Caco-2 (cell line): ENCODE measurements around the gene ANGPTL5. TPM values are rescaled to one million over a fixed set of nuclear protein-coding genes. Genes with fewer than 3 reads are reported as not detected.
A peak's percentile ranks its signal among the peaks of the same experiment; 100 is the strongest.
"Not testable (repeated sequence)": the region's sequence is repeated elsewhere in the genome, so short reads cannot be mapped to it uniquely, and the experiment has no call there.

Experiments used
- Bru-seq: library from RNA; stranded (reverse); fragments of 400-500 nt; gene quantifications from one replicate; lab custom pipeline; 2021; lab: Mats Ljungman, UMichigan
- BruChase-seq, 2 experiments: library from RNA; stranded (reverse); fragments of 400-500 nt; gene quantifications; one replicate each; lab custom pipeline; 2021; lab: Mats Ljungman, UMichigan
- BruUV-seq: library from RNA; stranded (reverse); fragments of 400-500 nt; replicated peaks from 2 replicates; lab custom pipeline; 2021; lab: Mats Ljungman, UMichigan
- CTCF ChIA-PET: fragments of 300-600 bp; sonication (Branson Sonifier 250); formaldehyde crosslinking; loops from one replicate; lab custom pipeline; 2022; ENCODE audit warnings: antibody characterized with exemption; lab: Charles Lee
- POLR2A ChIA-PET: fragments of 300-600 bp; sonication (Branson Sonifier 250); formaldehyde crosslinking; loops from one replicate; lab custom pipeline; 2022; ENCODE audit warnings: antibody characterized with exemption; lab: Charles Lee
- DNase-seq, 2 experiments: peaks; one replicate each; pipeline versions ENCODE4 v3.0.0 to v3.0.0-alpha.2; 2020 to 2022
- H3K27me3 ChIP-seq: replicated peaks from 2 replicates; pipeline ENCODE4 v1.6.0; 2011; ENCODE audit warnings: low read length; ENCODE audit not compliant: control insufficient read depth, insufficient read depth
- H3K36me3 ChIP-seq: 2 replicates; pipeline ENCODE4 v1.5.1; 2011; ENCODE audit warnings: low read length; ENCODE audit not compliant: control insufficient read depth, insufficient read depth
- H3K4me1 ChIP-seq: fragments of 250-450 bp; sonication (Bioruptor Pico); 2 replicates; pipeline ENCODE4 v1.5.1; 2020; ENCODE audit warnings: mild to moderate bottlenecking
- H3K4me3 ChIP-seq: 2 replicates; pipeline ENCODE4 v1.5.1; 2011; ENCODE audit warnings: low read depth, mild to moderate bottlenecking, control low read depth, low read length
- H3K9me3 ChIP-seq: fragments of 250-450 bp; sonication (Bioruptor Pico); 2 replicates; pipeline ENCODE4 v1.5.1; 2020; ENCODE audit warnings: mild to moderate bottlenecking, moderate library complexity
- H3K27ac Mint-ChIP-seq: one replicate; pipeline ENCODE4 v1.8.0; 2022; ENCODE audit warnings: mixed read lengths; ENCODE audit not compliant: unreplicated experiment
- H3K27me3 Mint-ChIP-seq: one replicate; pipeline ENCODE4 v1.8.0; 2022; ENCODE audit warnings: mixed read lengths; ENCODE audit not compliant: insufficient read depth, unreplicated experiment
- H3K36me3 Mint-ChIP-seq: one replicate; pipeline ENCODE4 v1.8.0; 2022; ENCODE audit warnings: mild to moderate bottlenecking, mixed read lengths; ENCODE audit not compliant: insufficient read depth, unreplicated experiment
- H3K4me1 Mint-ChIP-seq: one replicate; pipeline ENCODE4 v1.8.0; 2022; ENCODE audit warnings: low read depth, mixed read lengths; ENCODE audit not compliant: unreplicated experiment
- H3K4me3 Mint-ChIP-seq: one replicate; pipeline ENCODE4 v1.8.0; 2022; ENCODE audit warnings: mild to moderate bottlenecking, moderate library complexity, mixed read lengths; ENCODE audit not compliant: unreplicated experiment
- H3K9me3 Mint-ChIP-seq: one replicate; pipeline ENCODE4 v1.8.0; 2022; ENCODE audit warnings: mixed read lengths; ENCODE audit not compliant: unreplicated experiment
- CTCF ChIP-seq, 2 experiments: fragments of 200-600 bp in 1 of 2; IDR thresholded peaks; 1 replicate in 1 of 2; 2 replicates in 1 of 2; pipeline versions ENCODE4 v1.5.1 to v1.8.0; 2011 to 2022; ENCODE audit warnings: antibody characterized with exemption in 1 of 2, control low read depth in 1 of 2, inconsistent platforms in 1 of 2, low read depth in 1 of 2, low read length in 1 of 2, mild to moderate bottlenecking in 1 of 2, moderate library complexity in 1 of 2; ENCODE audit not compliant: insufficient read depth in 1 of 2, severe bottlenecking in 1 of 2, unreplicated experiment in 1 of 2
- intact Hi-C: fragments of 100-400 bp; cut with micrococcal nuclease; formaldehyde crosslinking; loops from one replicate; pipeline ENCODE4 v1.10.0; 2022; ENCODE audit not compliant: unreplicated experiment
- long read RNA-seq: library from polyadenylated mRNA; stranded (forward); transcript quantifications from one replicate; pipeline ENCODE4 v2.0.0, GENCODE V29; 2022
- total RNA-seq: library from RNA; stranded (reverse); gene quantifications from 2 replicates; pipeline ENCODE4 v1.2.3, GENCODE V29; 2022

Gene ANGPTL5
- not detected in 2 replicates for total RNA-seq
- percentile 17 among the genes with signal in this experiment for Bru-seq, nascent RNA
- BruChase-seq, experiment 1, labeled RNA remaining after a 2-hour chase, result percentile 8 among the genes with signal in this experiment
- percentile 14 among the genes with signal in this experiment for BruChase-seq, experiment 2, labeled RNA remaining after a 6-hour chase
- long read RNA-seq, result 0 reads

- BruUV-seq, result no TSS peak
- intact Hi-C loops, result loop anchor here (5.0 kb wide), 1 partner anchor 36 kb away; no protein-coding TSS in a partner anchor
- H3K36me3 Mint-ChIP-seq, result peaks cover 9% of the 10 kb centered on the region
Measured at GRCh38 chr11:101916422-101916821, at the start of gene ANGPTL5. TSS of gene ANGPTL5 (minus strand) at chr11:101916522. CDS start at chr11:101907909, 8,613 bp downstream.

GRCh38 chr11:101964200-101964599 is 47.9 kb upstream of the ANGPTL5 start:
- H3K27me3 Mint-ChIP-seq, H3K9me3 ChIP-seq, H3K4me1 ChIP-seq, POLR2A ChIA-PET, H3K36me3 ChIP-seq, intact Hi-C loops, H3K4me3 Mint-ChIP-seq, H3K4me3 ChIP-seq, DNase-seq, H3K27me3 ChIP-seq, H3K4me1 Mint-ChIP-seq, H3K27ac Mint-ChIP-seq, BruUV-seq, H3K36me3 Mint-ChIP-seq, CTCF ChIA-PET, H3K9me3 Mint-ChIP-seq: not testable (repeated sequence)

More at GRCh38 chr11:101916422-101916821, at the start of gene ANGPTL5:
- H3K27ac Mint-ChIP-seq, result peak within 1 kb of the TSS; percentile 94
- no peaks in the 10 kb centered on the region for H3K27me3 Mint-ChIP-seq
- peak within 1 kb of the TSS; percentile 92 for H3K4me3 Mint-ChIP-seq
- no peaks in the 10 kb centered on the region for H3K9me3 ChIP-seq
- TF ChIP-seq CTCF (IDR thresholded peaks at IDR 0.05; ENCODE audit: insufficient read depth in 1 of 2, low read depth in 1 of 2, low read length in 1 of 2, severe bottlenecking in 1 of 2, unreplicated experiment in 1 of 2), result no peak
- H3K4me3 ChIP-seq, result peak within 1 kb of the TSS; percentile 66
- peaks cover 31% of the 10 kb centered on the region for H3K4me1 ChIP-seq
- no peak for DNase-seq
- ChIA-PET CTCF (interaction anchor here (0.6 to 0.9 kb wide), 3 partner anchors 56 to 349 kb away, joined by 3 to 5 read pairs (median 3); no protein-coding TSS in a partner anchor), POLR2A (no interaction called here)
- H3K9me3 Mint-ChIP-seq, result no peaks in the 10 kb centered on the region
- H3K27me3 ChIP-seq, result no peaks in the 10 kb centered on the region
- no peaks in the 10 kb centered on the region; the same call in 1 of the 2 replicates for H3K36me3 ChIP-seq
- peaks cover 30% of the 10 kb centered on the region for H3K4me1 Mint-ChIP-seq

- Mint-ChIP-seq H3K4me3 (no peak overlapping the region), H3K27ac (no peak overlapping the region), H3K36me3 (no peaks in the 10 kb centered on the region), H3K9me3 (no peaks in the 10 kb centered on the region), H3K4me1 (peaks cover 18% of the 10 kb centered on the region), H3K27me3 (no peaks in the 10 kb centered on the region)
- Histone ChIP-seq H3K36me3 (no peaks in the 10 kb centered on the region), H3K9me3 (no peaks in the 10 kb centered on the region), H3K4me3 (no peak overlapping the region), H3K27me3 (no peaks in the 10 kb centered on the region), H3K4me1 (peaks cover 8% of the 10 kb centered on the region)
- intact Hi-C loops, result no loop called here
- ChIA-PET CTCF (no interaction called here), POLR2A (no interaction called here)
- TF ChIP-seq CTCF (IDR thresholded peaks at IDR 0.05; ENCODE audit: insufficient read depth in 1 of 2, low read depth in 1 of 2, low read length in 1 of 2, severe bottlenecking in 1 of 2, unreplicated experiment in 1 of 2), result no peak
- DNase-seq, result no peak
- BruUV-seq, result no TSS peak
Measured at GRCh38 chr11:101960231-101960630, 43.9 kb upstream of the ANGPTL5 start.
